RWPE2 (cell line): Measurements from ENCODE around the gene BRF1.
A peak's percentile ranks its signal among the peaks of the same experiment; 100 is the strongest.

ENCODE experiments used
- ATAC-seq: fragments of 200-7000 bp; cut with Tn5 transposase; 3 replicates; pipeline ENCODE4 v1.9.1; 2021; ENCODE audit warnings: low read depth
- DNase-seq: peaks from one replicate; pipeline ENCODE4 v3.0.0-alpha.2; 2020; ENCODE audit warnings: low spot score
- H3K27ac ChIP-seq: fragments of 450-650 bp; 2 replicates; pipeline ENCODE4 v1.5.1; 2017; ENCODE audit warnings: mild to moderate bottlenecking; ENCODE audit not compliant: poor library complexity, severe bottlenecking
- H3K27me3 ChIP-seq: fragments of 250-450 bp; sonication (Bioruptor Pico); 2 replicates; pipeline ENCODE4 v1.5.1; 2021; ENCODE audit warnings: mild to moderate bottlenecking, moderate library complexity; ENCODE audit not compliant: insufficient read depth, poor library complexity, severe bottlenecking
- H3K36me3 ChIP-seq: fragments of 250-450 bp; sonication (Bioruptor Pico); 2 replicates; pipeline ENCODE4 v1.5.1; 2020; ENCODE audit warnings: low read depth, mild to moderate bottlenecking, moderate library complexity
- H3K4me1 ChIP-seq: fragments of 250-450 bp; sonication (Bioruptor Pico); 2 replicates; pipeline ENCODE4 v1.5.1; 2021; ENCODE audit warnings: mild to moderate bottlenecking, moderate library complexity; ENCODE audit not compliant: insufficient read depth, poor library complexity, severe bottlenecking
- H3K4me3 ChIP-seq: fragments of 250-450 bp; sonication (Bioruptor Pico); 2 replicates; pipeline ENCODE4 v1.5.1; 2021; ENCODE audit warnings: mild to moderate bottlenecking, moderate library complexity; ENCODE audit not compliant: severe bottlenecking
- H3K9me3 ChIP-seq: fragments of 250-450 bp; sonication (Bioruptor Pico); 2 replicates; pipeline ENCODE4 v1.5.1; 2021; ENCODE audit warnings: mild to moderate bottlenecking, moderate library complexity; ENCODE audit not compliant: severe bottlenecking
- TF ChIP-seq, protein P1 (sequence below): fragments of 450-650 bp; IDR thresholded peaks from one replicate; pipeline ENCODE4 v1.5.1; 2017; ENCODE audit warnings: mild to moderate bottlenecking, moderate library complexity; ENCODE audit not compliant: poor library complexity, severe bottlenecking

Gene BRF1

GRCh38 chr14:105300542-105301102 is at the start of gene BRF1:
Gene BRF1 (minus strand): TSS chr14:105301001. CDS start chr14:105300629, 372 bp downstream.
- peak within 1 kb of the TSS; percentile 61 for H3K27ac ChIP-seq
- H3K4me1 ChIP-seq, result peaks cover 3% of the 10 kb centered on the region
- peak; percentile 98 for DNase-seq
- no peaks in the 10 kb centered on the region for H3K36me3 ChIP-seq
- H3K4me3 ChIP-seq, result peak within 1 kb of the TSS; percentile 70
- TF ChIP-seq, protein P1, sequence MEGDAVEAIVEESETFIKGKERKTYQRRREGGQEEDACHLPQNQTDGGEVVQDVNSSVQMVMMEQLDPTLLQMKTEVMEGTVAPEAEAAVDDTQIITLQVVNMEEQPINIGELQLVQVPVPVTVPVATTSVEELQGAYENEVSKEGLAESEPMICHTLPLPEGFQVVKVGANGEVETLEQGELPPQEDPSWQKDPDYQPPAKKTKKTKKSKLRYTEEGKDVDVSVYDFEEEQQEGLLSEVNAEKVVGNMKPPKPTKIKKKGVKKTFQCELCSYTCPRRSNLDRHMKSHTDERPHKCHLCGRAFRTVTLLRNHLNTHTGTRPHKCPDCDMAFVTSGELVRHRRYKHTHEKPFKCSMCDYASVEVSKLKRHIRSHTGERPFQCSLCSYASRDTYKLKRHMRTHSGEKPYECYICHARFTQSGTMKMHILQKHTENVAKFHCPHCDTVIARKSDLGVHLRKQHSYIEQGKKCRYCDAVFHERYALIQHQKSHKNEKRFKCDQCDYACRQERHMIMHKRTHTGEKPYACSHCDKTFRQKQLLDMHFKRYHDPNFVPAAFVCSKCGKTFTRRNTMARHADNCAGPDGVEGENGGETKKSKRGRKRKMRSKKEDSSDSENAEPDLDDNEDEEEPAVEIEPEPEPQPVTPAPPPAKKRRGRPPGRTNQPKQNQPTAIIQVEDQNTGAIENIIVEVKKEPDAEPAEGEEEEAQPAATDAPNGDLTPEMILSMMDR, result no peak
- no peaks in the 10 kb centered on the region for H3K27me3 ChIP-seq
- H3K9me3 ChIP-seq, result no peaks in the 10 kb centered on the region
- peak; percentile 89 for ATAC-seq

DNA sequence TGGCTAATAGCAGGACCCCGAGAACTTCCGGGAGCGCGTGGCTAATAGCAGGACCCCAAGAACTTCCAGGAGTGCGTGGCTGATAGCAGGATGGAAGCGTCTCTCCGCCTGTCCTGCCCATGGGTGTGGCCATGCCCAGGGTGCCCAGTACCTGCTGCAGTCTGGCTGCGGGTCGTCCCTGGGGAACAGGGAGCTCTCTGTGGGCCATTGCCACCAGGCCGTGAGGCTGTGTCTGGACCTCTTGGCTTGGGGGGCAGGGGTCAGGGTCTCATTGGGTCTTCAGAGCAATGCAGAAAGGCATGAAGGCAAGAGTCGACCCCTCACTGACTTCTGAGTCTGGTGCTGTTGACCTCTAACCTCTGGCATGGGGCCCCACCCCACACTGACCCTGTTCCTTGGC is 49.2 kb upstream of the BRF1 start:
- no peak overlapping the region for H3K27ac ChIP-seq
- ATAC-seq, result no peak
- H3K27me3 ChIP-seq, result no peaks in the 10 kb centered on the region
- peaks cover 2% of the 10 kb centered on the region for H3K4me1 ChIP-seq
- no peaks in the 10 kb centered on the region for H3K9me3 ChIP-seq
- peak; percentile 71 for DNase-seq
- no peak overlapping the region for H3K4me3 ChIP-seq
- TF ChIP-seq, protein P1, result no peak
- H3K36me3 ChIP-seq, result peaks cover 4% of the 10 kb centered on the region

DNA sequence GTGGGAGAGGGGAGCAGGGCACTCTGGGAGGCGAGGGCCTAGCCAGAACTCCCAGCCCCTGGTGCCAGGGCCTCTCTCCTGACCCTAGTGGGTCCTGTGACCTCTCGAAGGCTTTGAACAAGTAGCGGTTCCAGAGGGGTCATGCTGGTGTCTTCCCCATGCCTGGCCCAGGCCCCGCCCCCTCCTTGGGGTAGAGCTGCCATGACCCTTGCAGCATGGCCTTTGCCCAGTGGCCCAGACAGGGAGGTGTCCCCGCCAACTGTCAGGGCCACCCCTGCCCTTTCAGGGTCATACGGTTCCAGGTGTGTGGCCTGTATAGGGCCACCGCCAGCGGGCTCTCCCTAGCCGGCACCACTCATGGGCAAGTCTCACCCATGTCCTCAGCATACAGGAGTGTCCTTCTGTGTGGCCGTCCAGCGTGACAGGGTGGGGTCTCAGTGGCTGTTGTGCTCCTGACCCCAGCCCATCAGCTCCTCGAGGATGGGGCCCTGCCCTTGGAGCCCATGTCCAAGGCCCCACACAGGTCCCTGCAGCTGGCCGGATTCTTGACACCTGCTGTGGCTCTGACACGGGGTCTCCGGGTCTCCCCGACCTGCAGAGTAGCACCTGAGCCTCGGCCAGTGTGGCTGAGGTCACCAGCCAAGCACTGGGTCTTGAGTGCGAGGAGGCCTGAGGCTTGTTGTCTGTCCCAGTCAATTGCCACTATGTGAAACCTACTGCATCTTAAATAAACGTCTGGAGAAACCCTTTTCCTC is 48.3 kb upstream of the BRF1 start:
- H3K4me3 ChIP-seq, result no peak overlapping the region
- DNase-seq (peak; percentile 73), ATAC-seq (no peak)
- peaks cover 2% of the 10 kb centered on the region for H3K4me1 ChIP-seq
- H3K27me3 ChIP-seq, result no peaks in the 10 kb centered on the region
- no peak overlapping the region for H3K27ac ChIP-seq
- H3K36me3 ChIP-seq, result peaks cover 4% of the 10 kb centered on the region
- TF ChIP-seq, protein P1, result no peak
- H3K9me3 ChIP-seq, result peaks cover 2% of the 10 kb centered on the region

GRCh38 chr14:105348169-105348944 is 47.6 kb upstream of the BRF1 start:
- TF ChIP-seq, protein P1, result no peak
- H3K9me3 ChIP-seq, result peaks cover 2% of the 10 kb centered on the region
- no peak overlapping the region for H3K4me3 ChIP-seq
- ATAC-seq, result no peak
- peak; percentile 74 for DNase-seq
- peaks cover 2% of the 10 kb centered on the region for H3K4me1 ChIP-seq
- H3K27me3 ChIP-seq, result no peaks in the 10 kb centered on the region
- no peak overlapping the region for H3K27ac ChIP-seq
- H3K36me3 ChIP-seq, result no peaks in the 10 kb centered on the region; the same call in 1 of the 2 replicates
